ENCODE data around the gene P2RY2. TPM values are rescaled to one million over a fixed set of nuclear protein-coding genes. Genes with fewer than 3 reads are reported as not detected.

The P2RY2 gene
- total and polyA plus RNA-seq, 10 of the 15 experiments (the other 5 are each of a cell fraction or from before 2014, with no cell fraction given): 0.03 to 0.23 (median 0.17) TPM; not detected in 7

GRCh38 chr11:73189315-73189714 is 28.8 kb upstream of the P2RY2 start (continued):
- TF ChIP-seq E4F1 (IDR thresholded peaks at IDR 0.05; ENCODE audit: borderline replicate concordance, partially characterized antibody): no peak
- TF ChIP-seq MAX (IDR thresholded peaks at IDR 0.05; ENCODE audit: low read depth, low read length): no peak
- peak; percentile 69 for TF ChIP-seq POLR2A (IDR thresholded peaks at IDR 0.05; ENCODE audit: low read depth, low read length)
- no peak for TF ChIP-seq ELK1 (IDR thresholded peaks at IDR 0.05; ENCODE audit: low read depth, low read length)
- no peak for TF ChIP-seq ETV6 (conservative IDR thresholded peaks at IDR 0.05 in 1 of 2, IDR thresholded peaks at IDR 0.05 in 1 of 2; ENCODE audit: borderline replicate concordance in 1 of 2, low read depth in 1 of 2)
- TF ChIP-seq NRF1 (conservative IDR thresholded peaks at IDR 0.05; ENCODE audit: low read depth, low read length): no peak
- TF ChIP-seq TAF1 (IDR thresholded peaks at IDR 0.05; ENCODE audit: borderline replicate concordance, low read depth, low read length): no peak
- no peak for TF ChIP-seq HSF1 (IDR thresholded peaks at IDR 0.05; ENCODE audit: low read depth, low read length)
- TF ChIP-seq YBX1 (IDR thresholded peaks at IDR 0.05): no peak
- TF ChIP-seq ASH2L (IDR thresholded peaks at IDR 0.05; ENCODE audit: borderline replicate concordance, low read depth): no peak
- no peak for TF ChIP-seq KAT2A (conservative IDR thresholded peaks at IDR 0.05; ENCODE audit: control insufficient read depth, low read depth, low read length)
- TF ChIP-seq ZZZ3 (IDR thresholded peaks at IDR 0.05; ENCODE audit: control insufficient read depth, insufficient read length, low read depth): no peak
- peak; percentile 66 to 90; a peak in 3 of 4 replicates for TF ChIP-seq EP300 (IDR thresholded peaks at IDR 0.05; ENCODE audit: borderline replicate concordance in 1 of 2, control insufficient read depth in 1 of 2, low read depth in 2 of 2, low read length in 2 of 2)
- no peak for TF ChIP-seq IRF3 (IDR thresholded peaks at IDR 0.05)
- TF ChIP-seq EED (IDR thresholded peaks at IDR 0.05; ENCODE audit: low read depth): peak; percentile 77
- TF ChIP-seq SMC3 (IDR thresholded peaks at IDR 0.05; ENCODE audit: borderline replicate concordance, low read length): peak; percentile 8; the same call in 1 of the 2 replicates
- no peak for TF ChIP-seq ESRRA (IDR thresholded peaks at IDR 0.05; ENCODE audit: low read length)
- TF ChIP-seq JUND (IDR thresholded peaks at IDR 0.05; ENCODE audit: low read depth, low read length): no peak
- peak; percentile 90 to 92 for TF ChIP-seq IKZF2 (IDR thresholded peaks at IDR 0.05)
- no peak for TF ChIP-seq SIN3A (IDR thresholded peaks at IDR 0.05; ENCODE audit: low read depth, low read length)
- TF ChIP-seq USF1 (IDR thresholded peaks at IDR 0.05; ENCODE audit: borderline replicate concordance, extremely low read length, insufficient read depth, low read depth, low read length): no peak
- no peak for TF ChIP-seq SMAD5 (IDR thresholded peaks at IDR 0.05; ENCODE audit: low read depth)
- TF ChIP-seq RB1 (IDR thresholded peaks at IDR 0.05; ENCODE audit: borderline replicate concordance): no peak
- no peak for TF ChIP-seq TARDBP (IDR thresholded peaks at IDR 0.05; ENCODE audit: borderline replicate concordance)

Data from GM12878 (cell line).